ENCODE data around the gene CTNNA1.

GRCh38 chr5:138840103-138840502, 86.9 kb downstream of the CTNNA1 start:
- TF ChIP-seq CTCF (IDR thresholded peaks at IDR 0.05) (no peak), POLR2A (IDR thresholded peaks at IDR 0.05) (no peak)
